ENCODE measurements around the gene OR6C2.

OR6C2 gene

GRCh38 chr12:55416961-55417360 lies 26.9 kb upstream of the OR6C2 start:
- TF ChIP-seq POLR2AphosphoS5 (IDR thresholded peaks at IDR 0.05; ENCODE audit: low read depth, low read length) (no peak), FOXP2 (optimal IDR thresholded peaks at IDR 0.05; ENCODE audit: borderline replicate concordance, extremely low read depth, extremely low read length, insufficient read depth) (no peak), SIN3A (IDR thresholded peaks at IDR 0.05; ENCODE audit: borderline replicate concordance, insufficient read depth, low read length) (no peak)
- TF ChIP-seq, protein P1, sequence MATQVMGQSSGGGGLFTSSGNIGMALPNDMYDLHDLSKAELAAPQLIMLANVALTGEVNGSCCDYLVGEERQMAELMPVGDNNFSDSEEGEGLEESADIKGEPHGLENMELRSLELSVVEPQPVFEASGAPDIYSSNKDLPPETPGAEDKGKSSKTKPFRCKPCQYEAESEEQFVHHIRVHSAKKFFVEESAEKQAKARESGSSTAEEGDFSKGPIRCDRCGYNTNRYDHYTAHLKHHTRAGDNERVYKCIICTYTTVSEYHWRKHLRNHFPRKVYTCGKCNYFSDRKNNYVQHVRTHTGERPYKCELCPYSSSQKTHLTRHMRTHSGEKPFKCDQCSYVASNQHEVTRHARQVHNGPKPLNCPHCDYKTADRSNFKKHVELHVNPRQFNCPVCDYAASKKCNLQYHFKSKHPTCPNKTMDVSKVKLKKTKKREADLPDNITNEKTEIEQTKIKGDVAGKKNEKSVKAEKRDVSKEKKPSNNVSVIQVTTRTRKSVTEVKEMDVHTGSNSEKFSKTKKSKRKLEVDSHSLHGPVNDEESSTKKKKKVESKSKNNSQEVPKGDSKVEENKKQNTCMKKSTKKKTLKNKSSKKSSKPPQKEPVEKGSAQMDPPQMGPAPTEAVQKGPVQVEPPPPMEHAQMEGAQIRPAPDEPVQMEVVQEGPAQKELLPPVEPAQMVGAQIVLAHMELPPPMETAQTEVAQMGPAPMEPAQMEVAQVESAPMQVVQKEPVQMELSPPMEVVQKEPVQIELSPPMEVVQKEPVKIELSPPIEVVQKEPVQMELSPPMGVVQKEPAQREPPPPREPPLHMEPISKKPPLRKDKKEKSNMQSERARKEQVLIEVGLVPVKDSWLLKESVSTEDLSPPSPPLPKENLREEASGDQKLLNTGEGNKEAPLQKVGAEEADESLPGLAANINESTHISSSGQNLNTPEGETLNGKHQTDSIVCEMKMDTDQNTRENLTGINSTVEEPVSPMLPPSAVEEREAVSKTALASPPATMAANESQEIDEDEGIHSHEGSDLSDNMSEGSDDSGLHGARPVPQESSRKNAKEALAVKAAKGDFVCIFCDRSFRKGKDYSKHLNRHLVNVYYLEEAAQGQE (IDR thresholded peaks at IDR 0.05; ENCODE audit: insufficient read depth in 1 of 2, low read depth in 2 of 2, low read length in 2 of 2) = no peak

DNA sequence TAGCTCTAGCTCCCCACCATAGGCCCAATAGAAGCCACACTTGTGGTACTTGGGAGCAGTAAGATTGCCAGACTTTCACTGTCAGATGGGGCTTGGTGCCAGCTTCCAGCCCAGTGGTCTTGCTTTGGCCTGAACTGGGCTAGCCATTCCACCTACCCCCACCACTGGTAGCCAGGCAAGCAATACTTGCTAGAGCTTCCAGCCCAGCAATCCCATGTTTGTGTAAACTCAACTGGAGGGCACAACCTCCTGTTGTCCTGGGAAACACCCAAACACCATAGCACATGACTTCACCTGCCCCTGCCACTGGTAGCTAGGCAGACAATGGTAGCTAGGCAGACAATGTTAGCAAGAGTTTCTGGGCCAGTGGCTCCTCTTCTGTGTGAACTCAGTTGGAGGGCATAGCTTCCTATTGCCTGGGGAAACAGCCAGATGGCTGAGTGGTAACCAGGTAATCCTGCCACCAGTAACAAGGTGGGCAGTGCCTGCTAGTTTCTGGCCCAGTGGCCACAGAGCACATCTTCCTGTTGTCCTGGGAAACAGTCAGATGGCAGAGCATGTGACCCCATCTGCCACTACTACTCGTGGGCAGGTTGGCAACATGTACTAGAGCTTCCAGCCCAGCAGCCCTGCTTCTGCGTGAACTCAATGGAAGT lies 23.4 kb upstream of the OR6C2 start:
- TF ChIP-seq SIN3A (IDR thresholded peaks at IDR 0.05; ENCODE audit: borderline replicate concordance, insufficient read depth, low read length) = no peak
- TF ChIP-seq, protein P1 (IDR thresholded peaks at IDR 0.05; ENCODE audit: insufficient read depth in 1 of 2, low read depth in 2 of 2, low read length in 2 of 2) = no peak
- no peak for TF ChIP-seq POLR2AphosphoS5 (IDR thresholded peaks at IDR 0.05; ENCODE audit: low read depth, low read length)
- TF ChIP-seq FOXP2 (optimal IDR thresholded peaks at IDR 0.05; ENCODE audit: borderline replicate concordance, extremely low read depth, extremely low read length, insufficient read depth) = no peak
- TF ChIP-seq TAF1 (IDR thresholded peaks at IDR 0.05; ENCODE audit: borderline replicate concordance, insufficient read depth, low read length) = no peak

DNA sequence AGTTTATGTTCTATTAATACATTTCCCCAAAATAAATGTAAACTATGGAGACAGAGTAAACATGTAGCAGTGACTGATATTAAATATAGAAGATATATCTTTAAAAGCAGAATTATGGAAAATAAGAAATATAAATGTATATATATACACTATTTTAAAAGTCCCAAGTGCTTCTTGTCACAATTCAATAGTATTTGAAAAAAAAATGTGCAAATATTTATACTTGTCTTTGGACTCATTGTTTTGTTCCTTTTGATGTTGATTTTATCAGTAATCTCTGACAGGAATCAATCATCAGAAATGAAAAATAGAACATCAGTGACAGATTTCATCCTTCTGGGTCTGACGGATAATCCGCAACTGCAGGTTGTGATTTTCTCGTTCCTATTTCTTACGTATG lies 17.9 kb upstream of the OR6C2 start, which contains the start of gene OR6C76:
Gene OR6C76 (plus strand): TSS at position 301 of the 400 bp plus-strand sequence. CDS start 0 bp downstream, at position 301.
- TF ChIP-seq FOXP2 (optimal IDR thresholded peaks at IDR 0.05; ENCODE audit: borderline replicate concordance, extremely low read depth, extremely low read length, insufficient read depth) (no peak), TAF1 (IDR thresholded peaks at IDR 0.05; ENCODE audit: borderline replicate concordance, insufficient read depth, low read length) (no peak), POLR2AphosphoS5 (IDR thresholded peaks at IDR 0.05; ENCODE audit: low read depth, low read length) (no peak), SIN3A (IDR thresholded peaks at IDR 0.05; ENCODE audit: borderline replicate concordance, insufficient read depth, low read length) (no peak)
- TF ChIP-seq, protein P1 (IDR thresholded peaks at IDR 0.05; ENCODE audit: insufficient read depth in 1 of 2, low read depth in 2 of 2, low read length in 2 of 2) = no peak

GRCh38 chr12:55428331-55429243 lies 15.3 kb upstream of the OR6C2 start:
- TF ChIP-seq SIN3A (IDR thresholded peaks at IDR 0.05; ENCODE audit: borderline replicate concordance, insufficient read depth, low read length) = no peak
- TF ChIP-seq, protein P1 (IDR thresholded peaks at IDR 0.05; ENCODE audit: insufficient read depth in 1 of 2, low read depth in 2 of 2, low read length in 2 of 2) = no peak
- TF ChIP-seq TAF1 (IDR thresholded peaks at IDR 0.05; ENCODE audit: borderline replicate concordance, insufficient read depth, low read length) = no peak
- TF ChIP-seq POLR2AphosphoS5 (IDR thresholded peaks at IDR 0.05; ENCODE audit: low read depth, low read length) = no peak
- TF ChIP-seq FOXP2 (optimal IDR thresholded peaks at IDR 0.05; ENCODE audit: borderline replicate concordance, extremely low read depth, extremely low read length, insufficient read depth) = no peak

Data from PFSK-1 (cell line).